Tibial nerve (tissue), 4 donors: Measurements from ENCODE around the gene TMEM255B. TPM values are rescaled to one million over a fixed set of nuclear protein-coding genes. Genes with fewer than 3 reads are reported as not detected.

ENCODE experiments used
- DNase-seq, 2 donors: peaks; one replicate each; pipeline ENCODE4 v3.0.0-alpha.2; 2019; ENCODE audit warnings: low spot score in 2 of 2
- H3K27ac ChIP-seq, 4 donors: fragments of 200-600 bp; sonication (generic) in 3 of 4; one replicate each; pipeline ENCODE4 v1.5.1; 2017 to 2019; ENCODE audit warnings: mild to moderate bottlenecking in 1 of 4
- H3K27me3 ChIP-seq, 2 donors: fragments of 200-600 bp; sonication (generic) in 1 of 2; one replicate each; pipeline versions ENCODE4 v1.5.1 to v1.6.0; 2017 to 2019
- H3K36me3 ChIP-seq, 3 donors: fragments of 200-600 bp; sonication (generic); one replicate each; pipeline ENCODE4 v1.5.1; 2018 to 2019
- H3K4me1 ChIP-seq, 4 donors: fragments of 200-600 bp; sonication (generic) in 3 of 4; one replicate each; pipeline ENCODE4 v1.5.1; 2017 to 2019
- H3K4me3 ChIP-seq, 4 donors: fragments of 200-600 bp; sonication (generic) in 3 of 4; one replicate each; pipeline ENCODE4 v1.5.1; 2017 to 2019; ENCODE audit warnings: mild to moderate bottlenecking in 1 of 4, moderate library complexity in 1 of 4
- H3K9me3 ChIP-seq, 4 donors: fragments of 200-600 bp; sonication (generic) in 3 of 4; one replicate each; pipeline ENCODE4 v1.5.1; 2017 to 2019
- CTCF ChIP-seq, 5 experiments: fragments of 200-600 bp in 3 of 5; fragments of 450-650 bp in 2 of 5; sonication (generic) in 3 of 5; IDR thresholded peaks; one replicate each; pipeline ENCODE4 v1.5.1; 2016 to 2019; ENCODE audit warnings: antibody characterized with exemption in 5 of 5, mild to moderate bottlenecking in 3 of 5, moderate library complexity in 2 of 5
- EP300 ChIP-seq, 2 donors: sonication (generic); formaldehyde crosslinking; IDR thresholded peaks; one replicate each; pipeline ENCODE4 v1.6.1; 2017; ENCODE audit warnings: antibody characterized with exemption in 2 of 2, mild to moderate bottlenecking in 1 of 2
- POLR2A ChIP-seq, 2 donors: fragments of 450-650 bp; IDR thresholded peaks; one replicate each; pipeline ENCODE4 v1.6.1; 2017; ENCODE audit warnings: antibody characterized with exemption in 2 of 2, mild to moderate bottlenecking in 2 of 2, moderate library complexity in 2 of 2
- WGBS, 2 donors: methylation state at CpG; one replicate each; pipeline ENCODE4 v1.1.5; 2018; 5-methylcytosine and 5-hydroxymethylcytosine counted together
- total RNA-seq, 4 donors: library from RNA; depleted of rRNA; stranded (reverse); fragments of >200 nt; gene quantifications; one replicate each; pipeline ENCODE4 v1.1.0, GENCODE V29; 2016

TMEM255B gene
- total RNA-seq, 4 donors from 2014 or later, result 3.3 to 21.6 (median 10.9) TPM

DNA sequence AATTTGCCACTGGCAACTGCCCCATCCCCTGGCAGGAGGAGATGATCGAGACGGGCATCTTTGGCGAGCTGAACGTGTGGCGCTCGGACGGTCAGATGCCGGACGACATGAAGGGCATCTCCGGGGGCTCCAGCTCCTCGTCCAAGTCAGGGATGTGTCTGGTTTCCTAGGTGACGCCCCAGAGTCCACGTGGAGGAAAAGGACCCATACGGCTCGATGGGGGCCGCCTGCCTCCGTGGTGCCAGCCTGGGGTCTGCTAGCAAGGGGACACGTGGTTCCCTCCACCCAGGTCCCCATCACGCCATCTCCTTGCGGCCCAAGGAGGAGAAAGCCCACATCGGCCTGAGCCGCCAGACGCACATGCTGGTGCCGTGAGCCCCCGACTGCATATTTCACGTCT is 23.8 kb upstream of the TMEM255B start:
- Histone ChIP-seq H3K36me3 (no peaks in the 10 kb centered on the region), H3K27ac (no peak overlapping the region), H3K27me3 (peaks cover 0 to 31% of the 10 kb centered on the region in 2 donors), H3K4me1 (no peaks in the 10 kb centered on the region), H3K9me3 (no peaks in the 10 kb centered on the region), H3K4me3 (no peak overlapping the region)
- no peak for DNase-seq
- WGBS, 2 donors, result 89% methylated on average over 24 to 26 of the region's 26 CpGs
- no peak for TF ChIP-seq EP300 (IDR thresholded peaks at IDR 0.05)
- no peak for TF ChIP-seq POLR2A (IDR thresholded peaks at IDR 0.05)
- TF ChIP-seq CTCF (IDR thresholded peaks at IDR 0.05), result no peak

GRCh38 chr13:113735750-113736149 is 23.3 kb upstream of the TMEM255B start:
- Histone ChIP-seq H3K27me3 (peaks cover 0 to 31% of the 10 kb centered on the region in 2 donors), H3K4me1 (no peaks in the 10 kb centered on the region), H3K36me3 (no peaks in the 10 kb centered on the region), H3K27ac (no peak overlapping the region), H3K4me3 (no peak overlapping the region), H3K9me3 (no peaks in the 10 kb centered on the region)
- 82 to 87% methylated on average over 11 to 12 of the region's 14 CpGs for WGBS, 2 donors
- TF ChIP-seq POLR2A (IDR thresholded peaks at IDR 0.05) (no peak), EP300 (IDR thresholded peaks at IDR 0.05) (no peak), CTCF (IDR thresholded peaks at IDR 0.05) (no peak)
- DNase-seq, result no peak

DNA sequence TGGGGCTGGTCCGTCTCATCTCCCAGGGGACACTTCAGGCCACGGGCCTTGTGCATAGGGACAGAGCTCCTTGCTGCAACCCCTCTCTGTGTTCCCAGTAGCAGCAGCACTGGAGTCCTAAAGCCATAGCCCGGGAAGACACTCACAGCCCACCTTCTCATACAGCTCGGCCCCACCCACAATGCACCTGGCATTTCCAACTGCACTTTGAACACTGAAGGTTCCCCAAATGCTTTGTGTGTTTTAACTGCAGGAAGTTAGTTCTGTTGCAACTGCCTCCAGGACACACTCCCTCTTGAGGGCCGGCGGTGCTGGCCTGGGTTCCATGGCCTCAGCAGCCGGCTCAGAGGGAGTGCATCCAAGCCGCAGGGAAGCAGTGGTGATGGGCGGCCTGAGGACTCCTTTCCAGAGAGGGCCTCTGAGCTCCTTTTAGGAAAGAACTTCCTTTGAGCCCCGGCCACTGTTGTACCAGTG is 22.7 kb upstream of the TMEM255B start:
- Histone ChIP-seq H3K4me3 (no peak overlapping the region), H3K4me1 (peaks cover 0 to 2% (median 0%) of the 10 kb centered on the region in 4 donors), H3K36me3 (no peaks in the 10 kb centered on the region), H3K27ac (no peak overlapping the region), H3K9me3 (no peaks in the 10 kb centered on the region), H3K27me3 (peaks cover 0 to 26% of the 10 kb centered on the region in 2 donors)
- DNase-seq, result no peak
- TF ChIP-seq EP300 (IDR thresholded peaks at IDR 0.05), result no peak
- no peak for TF ChIP-seq CTCF (IDR thresholded peaks at IDR 0.05)
- no peak for TF ChIP-seq POLR2A (IDR thresholded peaks at IDR 0.05)
- WGBS, 2 donors, result 65 to 67% methylated on average over 8 to 10 of the region's 10 CpGs

DNA sequence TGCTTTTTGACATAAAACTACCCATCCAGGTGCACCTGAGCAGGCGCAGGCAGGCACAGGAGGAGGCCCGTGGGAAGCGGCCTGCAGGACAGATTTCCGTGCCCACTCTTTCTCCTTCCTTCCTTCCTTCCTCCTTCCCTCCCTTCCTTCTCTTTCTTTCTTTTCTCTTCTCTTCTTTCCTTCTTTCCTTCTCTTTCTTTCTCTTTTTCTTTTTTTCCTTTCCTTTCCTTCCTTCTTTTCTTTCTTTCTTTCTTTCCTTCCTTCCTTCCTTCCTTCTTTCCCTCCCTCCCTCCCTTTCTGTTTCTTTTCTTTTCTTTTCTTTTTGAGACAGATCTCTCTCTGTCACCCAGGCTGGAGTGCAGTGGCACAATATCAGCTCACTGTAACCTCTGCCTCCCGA is 21.2 kb upstream of the TMEM255B start:
- Histone ChIP-seq H3K9me3 (no peaks in the 10 kb centered on the region), H3K27me3 (peaks cover 0 to 28% of the 10 kb centered on the region in 2 donors), H3K4me3 (no peak overlapping the region), H3K27ac (no peak overlapping the region), H3K4me1 (peaks cover 0 to 16% (median 0%) of the 10 kb centered on the region in 4 donors), H3K36me3 (no peaks in the 10 kb centered on the region)
- 86 to 91% methylated on average over 5 of the region's 5 CpGs for WGBS, 2 donors
- no peak for TF ChIP-seq CTCF (IDR thresholded peaks at IDR 0.05)
- TF ChIP-seq EP300 (IDR thresholded peaks at IDR 0.05), result no peak
- TF ChIP-seq POLR2A (IDR thresholded peaks at IDR 0.05), result no peak
- DNase-seq, result no peak

GRCh38 chr13:113739527-113740285 is 19.3 kb upstream of the TMEM255B start:
- DNase-seq, result no peak
- Histone ChIP-seq H3K4me1 (peaks cover 0 to 20% (median 0%) of the 10 kb centered on the region in 4 donors), H3K27ac (no peak overlapping the region), H3K9me3 (no peaks in the 10 kb centered on the region), H3K4me3 (no peak overlapping the region), H3K27me3 (peaks cover 0 to 28% of the 10 kb centered on the region in 2 donors), H3K36me3 (no peaks in the 10 kb centered on the region)
- TF ChIP-seq EP300 (IDR thresholded peaks at IDR 0.05) (no peak), CTCF (IDR thresholded peaks at IDR 0.05) (no peak), POLR2A (IDR thresholded peaks at IDR 0.05) (no peak)
- 83 to 85% methylated on average over 20 to 22 of the region's 22 CpGs for WGBS, 2 donors
